ENCODE results near the gene HAO1.

Gene HAO1

GRCh38 chr20:7858734-7859250 is 81.5 kb downstream of the HAO1 start:
- POLR2A ChIA-PET (ENCODE audit: low non-redundant PET), result no interaction called here
- no peak overlapping the region for H3K27ac ChIP-seq
- no peak for DNase-seq (ENCODE audit: low spot score)

GRCh38 chr20:7856756-7857155 is 83.5 kb downstream of the HAO1 start:
- no peak overlapping the region for H3K27ac ChIP-seq
- TF ChIP-seq CTCF (conservative IDR thresholded peaks at IDR 0.05; ENCODE audit: low read depth), result no peak
- ChIA-PET CTCF (no interaction called here), POLR2A (ENCODE audit: low non-redundant PET) (no interaction called here)
- DNase-seq (ENCODE audit: low spot score), result peak; percentile 84

More at GRCh38 chr20:7858734-7859250, 81.5 kb downstream of the HAO1 start:
- CTCF ChIA-PET, result interaction anchor here (0.5 to 0.7 kb wide), 6 partner anchors 57 to 1208 kb away, joined by 3 to 4 read pairs (median 3); no protein-coding TSS in a partner anchor
- no peak for TF ChIP-seq CTCF (conservative IDR thresholded peaks at IDR 0.05; ENCODE audit: low read depth)

DNA sequence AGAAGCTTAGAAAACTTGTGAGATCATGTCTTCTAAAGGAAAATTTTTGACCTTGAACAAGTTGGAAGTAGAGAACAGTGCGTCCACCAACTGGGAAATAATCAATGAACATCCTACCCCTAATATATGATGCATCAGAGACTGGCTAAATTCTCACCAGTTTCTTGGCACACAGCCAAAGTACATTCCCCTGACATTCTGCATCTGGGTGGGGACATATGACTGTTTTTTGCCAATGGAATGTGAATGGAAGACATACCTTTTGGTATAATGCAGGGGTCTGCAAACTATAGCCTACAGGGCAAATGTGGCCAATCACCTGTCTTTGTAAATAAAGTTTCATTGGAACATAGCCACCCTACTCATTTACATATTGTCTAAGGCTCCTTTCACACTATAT is 84.7 kb downstream of the HAO1 start:
- POLR2A ChIA-PET (ENCODE audit: low non-redundant PET), result no interaction called here
- CTCF ChIA-PET, result interaction anchor here (0.5 to 0.6 kb wide), 3 partner anchors 499 to 1086 kb away, joined by 3 to 4 read pairs (median 3); no protein-coding TSS in a partner anchor
- peak; percentile 11 for DNase-seq (ENCODE audit: low spot score)
- H3K27ac ChIP-seq, result no peak overlapping the region
- no peak for TF ChIP-seq CTCF (conservative IDR thresholded peaks at IDR 0.05; ENCODE audit: low read depth)

GRCh38 chr20:7853493-7853892 is 86.8 kb downstream of the HAO1 start:
- ChIA-PET POLR2A (ENCODE audit: low non-redundant PET) (no interaction called here), CTCF (no interaction called here)
- DNase-seq (ENCODE audit: low spot score), result no peak
- no peak overlapping the region for H3K27ac ChIP-seq
- no peak for TF ChIP-seq CTCF (conservative IDR thresholded peaks at IDR 0.05; ENCODE audit: low read depth)

GRCh38 chr20:7850775-7851490 is 89.3 kb downstream of the HAO1 start:
- POLR2A ChIA-PET (ENCODE audit: low non-redundant PET), result no interaction called here
- H3K27ac ChIP-seq, result no peak overlapping the region
- DNase-seq (ENCODE audit: low spot score), result peak; percentile 81
- CTCF ChIA-PET, result interaction anchor here (1.2 kb wide), 1 partner anchor 565 kb away, joined by 3 read pairs; no protein-coding TSS in a partner anchor
- TF ChIP-seq CTCF (conservative IDR thresholded peaks at IDR 0.05; ENCODE audit: low read depth), result no peak

DNA sequence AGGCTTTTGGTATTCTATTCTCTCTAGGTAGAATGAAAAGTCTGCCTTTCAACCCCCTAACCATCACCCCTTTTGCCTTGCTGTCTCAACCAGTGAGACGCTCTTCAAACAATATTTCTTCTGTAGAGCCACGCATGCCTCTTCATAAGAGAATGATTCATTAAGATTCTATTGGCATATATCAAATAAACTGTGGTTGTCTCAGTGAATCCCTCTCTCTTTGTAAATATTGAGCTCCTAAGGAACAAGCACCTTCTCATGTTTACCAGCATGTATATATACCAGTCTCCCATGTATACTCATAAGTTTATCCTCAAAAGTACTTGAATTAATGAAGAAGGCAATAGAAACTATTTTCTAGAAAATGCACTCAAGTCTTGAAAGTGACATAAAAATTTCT is 90.6 kb downstream of the HAO1 start:
- ChIA-PET POLR2A (ENCODE audit: low non-redundant PET) (no interaction called here), CTCF (no interaction called here)
- no peak overlapping the region for H3K27ac ChIP-seq
- no peak for TF ChIP-seq CTCF (conservative IDR thresholded peaks at IDR 0.05; ENCODE audit: low read depth)
- DNase-seq (ENCODE audit: low spot score), result no peak

Data from RWPE1 (cell line).